GM18519 (cell line): ENCODE data around the gene IL36G.
"Not testable (repeated sequence)": the region's sequence is repeated elsewhere in the genome, so short reads cannot be mapped to it uniquely, and the experiment has no call there.

Source experiments
- ATAC-seq: cut with Tn5 transposase; IDR thresholded peaks from one replicate; pipeline ENCODE4 v1.9.1; 2021; ENCODE audit warnings: mild to moderate bottlenecking, moderate library complexity; ENCODE audit not compliant: unreplicated experiment, low FRiP score

The IL36G gene

GRCh38 chr2:112977559-112978056 is at the start of gene IL36G:
TSS of gene IL36G (plus strand) at chr2:112978006. CDS start at chr2:112978639, 633 bp downstream.
- no peak for ATAC-seq

- no peak for ATAC-seq
These were observed 44.5 kb upstream of the IL36G start for GRCh38 chr2:112933261-112933660.

- not testable (repeated sequence) for ATAC-seq
These were observed 43.7 kb upstream of the IL36G start for GRCh38 chr2:112934117-112934516.

GRCh38 chr2:112936927-112937232 is 40.9 kb upstream of the IL36G start:
- ATAC-seq: no peak

- no peak for ATAC-seq
These were observed 38.9 kb upstream of the IL36G start for GRCh38 chr2:112938904-112939303.

- no peak for ATAC-seq
These were observed 38.4 kb upstream of the IL36G start for GRCh38 chr2:112939425-112939824.

GRCh38 chr2:112940859-112941625 is 36.8 kb upstream of the IL36G start:
- ATAC-seq: no peak

- peak; percentile 78 for ATAC-seq
These were observed 35.8 kb upstream of the IL36G start for GRCh38 chr2:112941753-112942653.

GRCh38 chr2:112942654-112943002 is 35.2 kb upstream of the IL36G start:
- no peak for ATAC-seq

- ATAC-seq: no peak
These were observed 32.8 kb upstream of the IL36G start for GRCh38 chr2:112944971-112945370.

GRCh38 chr2:112946086-112946485 is 31.7 kb upstream of the IL36G start:
- ATAC-seq: no peak

- no peak for ATAC-seq
These were observed 30.4 kb upstream of the IL36G start for GRCh38 chr2:112947374-112947773.

GRCh38 chr2:112949456-112949855 is 28.4 kb upstream of the IL36G start:
- no peak for ATAC-seq

GRCh38 chr2:112954364-112954763 is 23.4 kb upstream of the IL36G start:
- no peak for ATAC-seq

- ATAC-seq: no peak
These were observed 20.3 kb upstream of the IL36G start for GRCh38 chr2:112957511-112957910.

- ATAC-seq: no peak
These were observed 19.2 kb upstream of the IL36G start for GRCh38 chr2:112958428-112959108.

GRCh38 chr2:112959109-112959812 is 18.5 kb upstream of the IL36G start:
- ATAC-seq: no peak

- no peak for ATAC-seq
These were observed 17.5 kb upstream of the IL36G start for GRCh38 chr2:112960230-112960825.

- ATAC-seq: no peak
These were observed 15.3 kb upstream of the IL36G start for GRCh38 chr2:112962308-112963175.
